GM18511 (cell line): ENCODE data around the gene KHDC3L.
"Not testable (repeated sequence)": the region's sequence is repeated elsewhere in the genome, so short reads cannot be mapped to it uniquely, and the experiment has no call there.

Source experiments
- ATAC-seq: cut with Tn5 transposase; IDR thresholded peaks from one replicate; pipeline ENCODE4 v1.9.1; 2021; ENCODE audit warnings: mild to moderate bottlenecking, moderate library complexity; ENCODE audit not compliant: unreplicated experiment

KHDC3L gene

GRCh38 chr6:73369157-73369556 lies 6.7 kb downstream of the KHDC3L start:
- ATAC-seq, result no peak

GRCh38 chr6:73369563-73369962 lies 7.1 kb downstream of the KHDC3L start, which contains the start of gene OOEP:
Gene OOEP, minus strand, starts transcription at chr6:73369897. Its CDS starts 105 bp downstream, at chr6:73369792.
- ATAC-seq, result no peak

- no peak for ATAC-seq
Observed at GRCh38 chr6:73371984-73372383, 9.5 kb downstream of the KHDC3L start.

- ATAC-seq, result no peak
Observed at GRCh38 chr6:73372516-73372915, 10.1 kb downstream of the KHDC3L start.

- ATAC-seq, result no peak
Observed at GRCh38 chr6:73375216-73375615, 12.8 kb downstream of the KHDC3L start.

- ATAC-seq, result no peak
Observed at GRCh38 chr6:73377225-73377624, 14.8 kb downstream of the KHDC3L start.

GRCh38 chr6:73381531-73381930 lies 19.1 kb downstream of the KHDC3L start:
- ATAC-seq, result not testable (repeated sequence)

GRCh38 chr6:73382462-73383113 lies 20.1 kb downstream of the KHDC3L start:
- ATAC-seq, result no peak

GRCh38 chr6:73388433-73388799 lies 26.0 kb downstream of the KHDC3L start:
- peak; percentile 31 for ATAC-seq

GRCh38 chr6:73388800-73389512 lies 26.5 kb downstream of the KHDC3L start:
- ATAC-seq, result peak; percentile 84

GRCh38 chr6:73389854-73390253 lies 27.4 kb downstream of the KHDC3L start:
- ATAC-seq, result no peak

- no peak for ATAC-seq
Observed at GRCh38 chr6:73391675-73392074, 29.2 kb downstream of the KHDC3L start.

- ATAC-seq, result not testable (repeated sequence)
Observed at GRCh38 chr6:73392188-73392587, 29.7 kb downstream of the KHDC3L start.

GRCh38 chr6:73393278-73393677 lies 30.8 kb downstream of the KHDC3L start:
- no peak for ATAC-seq

GRCh38 chr6:73394577-73395354 lies 32.3 kb downstream of the KHDC3L start, which contains the start of gene DDX43:
Gene DDX43, plus strand, starts transcription at chr6:73394828. Its CDS starts 78 bp downstream, at chr6:73394906.
- peak; percentile 84 for ATAC-seq

- ATAC-seq, result no peak
Observed at GRCh38 chr6:73395875-73396274, 33.4 kb downstream of the KHDC3L start.

- ATAC-seq, result no peak
Observed at GRCh38 chr6:73400656-73401055, 38.2 kb downstream of the KHDC3L start.

GRCh38 chr6:73409395-73409794 lies 46.9 kb downstream of the KHDC3L start:
- ATAC-seq, result no peak

- ATAC-seq, result no peak
Observed at GRCh38 chr6:73413102-73413501, 50.6 kb downstream of the KHDC3L start.
